Stimulated activated CD8-positive, alpha-beta memory T cell treated with anti-CD3 and anti-CD28 coated beads, Interleukin-12 subunit alpha, Interleukin-12 subunit beta, amount 100 ng/mL, for 4 hours (primary cell): ENCODE results near the gene KIF3B.
"Not testable (repeated sequence)": the region's sequence is repeated elsewhere in the genome, so short reads cannot be mapped to it uniquely, and the experiment has no call there.

ENCODE experiments used
- DNase-seq: peaks from one replicate; pipeline ENCODE4 v3.0.0-alpha.2; 2020; ENCODE audit warnings: low read depth

The KIF3B gene

GRCh38 chr20:32248043-32248442 is 29.4 kb upstream of the KIF3B start:
- DNase-seq = no peak

- DNase-seq = no peak
Measured at GRCh38 chr20:32249030-32249738, 28.3 kb upstream of the KIF3B start.

- no peak for DNase-seq
Measured at GRCh38 chr20:32251470-32251869, 26.0 kb upstream of the KIF3B start.

GRCh38 chr20:32252189-32252588 is 25.3 kb upstream of the KIF3B start:
- DNase-seq = peak; percentile 57

- not testable (repeated sequence) for DNase-seq
Measured at GRCh38 chr20:32260973-32261372, 16.5 kb upstream of the KIF3B start.

- DNase-seq = no peak
Measured at GRCh38 chr20:32261644-32262043, 15.8 kb upstream of the KIF3B start.

GRCh38 chr20:32263398-32263954 is 14.0 kb upstream of the KIF3B start:
- no peak for DNase-seq

GRCh38 chr20:32271620-32272019 is 5.8 kb upstream of the KIF3B start:
- DNase-seq = no peak

- no peak for DNase-seq
Measured at GRCh38 chr20:32274359-32274758, 3.1 kb upstream of the KIF3B start.

GRCh38 chr20:32275163-32275562 is 2.3 kb upstream of the KIF3B start:
- not testable (repeated sequence) for DNase-seq

- DNase-seq = no peak
Measured at GRCh38 chr20:32278199-32278643, 770 bp downstream of the KIF3B start.

GRCh38 chr20:32281711-32282110 is 4.3 kb downstream of the KIF3B start:
- no peak for DNase-seq

GRCh38 chr20:32282461-32282860 is 5.0 kb downstream of the KIF3B start:
- no peak for DNase-seq

- no peak for DNase-seq
Measured at GRCh38 chr20:32285082-32285620, 7.7 kb downstream of the KIF3B start.

- DNase-seq = no peak
Measured at GRCh38 chr20:32285621-32286371, 8.3 kb downstream of the KIF3B start.

GRCh38 chr20:32287231-32287638 is 9.8 kb downstream of the KIF3B start:
- DNase-seq = no peak

- no peak for DNase-seq
Measured at GRCh38 chr20:32288225-32288849, 10.9 kb downstream of the KIF3B start.

GRCh38 chr20:32289299-32289660 is 11.8 kb downstream of the KIF3B start:
- not testable (repeated sequence) for DNase-seq

GRCh38 chr20:32289661-32290431 is 12.4 kb downstream of the KIF3B start:
- no peak for DNase-seq

GRCh38 chr20:32291166-32291565 is 13.7 kb downstream of the KIF3B start:
- no peak for DNase-seq

GRCh38 chr20:32292548-32292947 is 15.1 kb downstream of the KIF3B start:
- DNase-seq = no peak

- DNase-seq = no peak
Measured at GRCh38 chr20:32294071-32294470, 16.6 kb downstream of the KIF3B start.
